Ishikawa (cell line): ENCODE results near the gene NR3C2.

ENCODE experiments used
- CEBPB ChIP-seq: IDR thresholded peaks from 2 replicates; pipeline ENCODE4 v1.6.1; 2012
- EGR1 ChIP-seq: IDR thresholded peaks from 2 replicates; pipeline ENCODE4 v1.6.1; 2012
- EP300 ChIP-seq: IDR thresholded peaks from 2 replicates; pipeline ENCODE4 v1.6.1; 2012; ENCODE audit warnings: borderline replicate concordance
- FOXM1 ChIP-seq: IDR thresholded peaks from 2 replicates; pipeline ENCODE4 v1.6.1; 2012; ENCODE audit warnings: low read depth, borderline replicate concordance
- NFIC ChIP-seq: IDR thresholded peaks from 2 replicates; pipeline ENCODE4 v1.6.1; 2012
- RAD21 ChIP-seq: IDR thresholded peaks from 2 replicates; pipeline ENCODE4 v1.6.1; 2012; ENCODE audit warnings: low read depth
- TEAD4 ChIP-seq: IDR thresholded peaks from 2 replicates; pipeline ENCODE4 v1.6.1; 2012
- YY1 ChIP-seq: IDR thresholded peaks from 2 replicates; pipeline ENCODE4 v1.6.1; 2012; ENCODE audit warnings: low read depth
- ZBTB7A ChIP-seq: IDR thresholded peaks from 2 replicates; pipeline ENCODE4 v1.6.1; 2012; ENCODE audit warnings: low read depth
- TF ChIP-seq, protein P1 (sequence below): IDR thresholded peaks from 2 replicates; pipeline ENCODE4 v1.6.1; 2012; ENCODE audit warnings: low read depth, mild to moderate bottlenecking

DNA sequence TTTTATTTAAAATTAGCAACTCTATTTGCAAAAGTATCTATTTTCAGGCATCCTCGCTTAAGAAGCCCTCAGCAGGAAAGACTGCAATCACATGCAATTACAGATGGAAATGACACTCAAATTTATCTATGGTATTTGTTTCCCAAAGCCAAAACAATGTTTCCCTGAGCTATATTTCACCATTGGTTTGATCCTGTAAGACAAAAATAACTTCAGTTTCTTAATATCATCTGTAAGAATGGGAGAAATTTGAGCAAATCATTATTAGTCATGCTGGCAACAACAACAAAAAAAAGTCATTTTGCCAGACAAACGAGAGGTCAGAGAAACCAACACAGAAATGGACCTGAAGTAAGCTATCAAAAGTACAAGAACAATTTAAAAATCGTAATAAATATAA lies 204.1 kb downstream of the NR3C2 start:
- TF ChIP-seq ZBTB7A (no peak), CEBPB (no peak), EGR1 (no peak), NFIC (no peak), FOXM1 (no peak), EP300 (no peak), YY1 (no peak), TEAD4 (no peak), RAD21 (no peak)
- TF ChIP-seq, protein P1, sequence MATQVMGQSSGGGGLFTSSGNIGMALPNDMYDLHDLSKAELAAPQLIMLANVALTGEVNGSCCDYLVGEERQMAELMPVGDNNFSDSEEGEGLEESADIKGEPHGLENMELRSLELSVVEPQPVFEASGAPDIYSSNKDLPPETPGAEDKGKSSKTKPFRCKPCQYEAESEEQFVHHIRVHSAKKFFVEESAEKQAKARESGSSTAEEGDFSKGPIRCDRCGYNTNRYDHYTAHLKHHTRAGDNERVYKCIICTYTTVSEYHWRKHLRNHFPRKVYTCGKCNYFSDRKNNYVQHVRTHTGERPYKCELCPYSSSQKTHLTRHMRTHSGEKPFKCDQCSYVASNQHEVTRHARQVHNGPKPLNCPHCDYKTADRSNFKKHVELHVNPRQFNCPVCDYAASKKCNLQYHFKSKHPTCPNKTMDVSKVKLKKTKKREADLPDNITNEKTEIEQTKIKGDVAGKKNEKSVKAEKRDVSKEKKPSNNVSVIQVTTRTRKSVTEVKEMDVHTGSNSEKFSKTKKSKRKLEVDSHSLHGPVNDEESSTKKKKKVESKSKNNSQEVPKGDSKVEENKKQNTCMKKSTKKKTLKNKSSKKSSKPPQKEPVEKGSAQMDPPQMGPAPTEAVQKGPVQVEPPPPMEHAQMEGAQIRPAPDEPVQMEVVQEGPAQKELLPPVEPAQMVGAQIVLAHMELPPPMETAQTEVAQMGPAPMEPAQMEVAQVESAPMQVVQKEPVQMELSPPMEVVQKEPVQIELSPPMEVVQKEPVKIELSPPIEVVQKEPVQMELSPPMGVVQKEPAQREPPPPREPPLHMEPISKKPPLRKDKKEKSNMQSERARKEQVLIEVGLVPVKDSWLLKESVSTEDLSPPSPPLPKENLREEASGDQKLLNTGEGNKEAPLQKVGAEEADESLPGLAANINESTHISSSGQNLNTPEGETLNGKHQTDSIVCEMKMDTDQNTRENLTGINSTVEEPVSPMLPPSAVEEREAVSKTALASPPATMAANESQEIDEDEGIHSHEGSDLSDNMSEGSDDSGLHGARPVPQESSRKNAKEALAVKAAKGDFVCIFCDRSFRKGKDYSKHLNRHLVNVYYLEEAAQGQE, result no peak
